Measurements from ENCODE around the gene GIN1.

- TF ChIP-seq, protein P1, sequence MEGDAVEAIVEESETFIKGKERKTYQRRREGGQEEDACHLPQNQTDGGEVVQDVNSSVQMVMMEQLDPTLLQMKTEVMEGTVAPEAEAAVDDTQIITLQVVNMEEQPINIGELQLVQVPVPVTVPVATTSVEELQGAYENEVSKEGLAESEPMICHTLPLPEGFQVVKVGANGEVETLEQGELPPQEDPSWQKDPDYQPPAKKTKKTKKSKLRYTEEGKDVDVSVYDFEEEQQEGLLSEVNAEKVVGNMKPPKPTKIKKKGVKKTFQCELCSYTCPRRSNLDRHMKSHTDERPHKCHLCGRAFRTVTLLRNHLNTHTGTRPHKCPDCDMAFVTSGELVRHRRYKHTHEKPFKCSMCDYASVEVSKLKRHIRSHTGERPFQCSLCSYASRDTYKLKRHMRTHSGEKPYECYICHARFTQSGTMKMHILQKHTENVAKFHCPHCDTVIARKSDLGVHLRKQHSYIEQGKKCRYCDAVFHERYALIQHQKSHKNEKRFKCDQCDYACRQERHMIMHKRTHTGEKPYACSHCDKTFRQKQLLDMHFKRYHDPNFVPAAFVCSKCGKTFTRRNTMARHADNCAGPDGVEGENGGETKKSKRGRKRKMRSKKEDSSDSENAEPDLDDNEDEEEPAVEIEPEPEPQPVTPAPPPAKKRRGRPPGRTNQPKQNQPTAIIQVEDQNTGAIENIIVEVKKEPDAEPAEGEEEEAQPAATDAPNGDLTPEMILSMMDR (IDR thresholded peaks at IDR 0.05; ENCODE audit: insufficient read depth, low read depth, low read length) = no peak
- TF ChIP-seq EZH2 (IDR thresholded peaks at IDR 0.05; ENCODE audit: insufficient read depth, low read length) = no peak
These were observed 2.4 kb downstream of the GIN1 start for GRCh38 chr5:103117471-103117991.

Measured in astrocyte (in vitro differentiated cells and primary cell).